Astrocyte (in vitro differentiated cells and primary cell): ENCODE data around the gene HLX.

Experiments used
- EZH2 ChIP-seq: IDR thresholded peaks from 2 replicates; pipeline ENCODE4 v1.6.1; 2012; ENCODE audit warnings: mild to moderate bottlenecking, low read length, inconsistent platforms; ENCODE audit not compliant: insufficient read depth
- TF ChIP-seq, protein P1 (sequence below): IDR thresholded peaks from 2 replicates; pipeline ENCODE4 v1.5.1; 2011; ENCODE audit warnings: low read depth, mild to moderate bottlenecking, inconsistent platforms, low read length, moderate library complexity; ENCODE audit not compliant: insufficient read depth

DNA sequence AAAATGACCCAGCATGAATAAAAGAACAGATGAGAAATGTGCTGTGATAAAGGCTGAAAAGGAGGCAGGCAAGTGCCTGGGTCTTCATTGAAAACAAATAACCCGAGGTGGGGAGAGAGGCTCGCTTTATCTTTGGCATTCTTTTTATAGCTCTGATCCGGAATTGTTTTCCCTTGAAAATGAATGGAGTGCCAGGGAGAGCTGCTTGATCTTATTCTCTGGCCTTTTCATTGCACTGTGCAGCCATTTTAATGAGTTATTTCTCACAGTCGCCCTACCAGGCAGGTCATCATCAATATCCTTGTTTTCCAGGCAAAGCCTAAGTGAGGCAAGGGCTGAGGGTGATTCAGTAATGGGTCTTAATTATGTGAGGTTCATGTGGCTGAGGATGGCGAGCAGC lies 39.8 kb upstream of the HLX start:
- no peak for TF ChIP-seq EZH2
- TF ChIP-seq, protein P1, sequence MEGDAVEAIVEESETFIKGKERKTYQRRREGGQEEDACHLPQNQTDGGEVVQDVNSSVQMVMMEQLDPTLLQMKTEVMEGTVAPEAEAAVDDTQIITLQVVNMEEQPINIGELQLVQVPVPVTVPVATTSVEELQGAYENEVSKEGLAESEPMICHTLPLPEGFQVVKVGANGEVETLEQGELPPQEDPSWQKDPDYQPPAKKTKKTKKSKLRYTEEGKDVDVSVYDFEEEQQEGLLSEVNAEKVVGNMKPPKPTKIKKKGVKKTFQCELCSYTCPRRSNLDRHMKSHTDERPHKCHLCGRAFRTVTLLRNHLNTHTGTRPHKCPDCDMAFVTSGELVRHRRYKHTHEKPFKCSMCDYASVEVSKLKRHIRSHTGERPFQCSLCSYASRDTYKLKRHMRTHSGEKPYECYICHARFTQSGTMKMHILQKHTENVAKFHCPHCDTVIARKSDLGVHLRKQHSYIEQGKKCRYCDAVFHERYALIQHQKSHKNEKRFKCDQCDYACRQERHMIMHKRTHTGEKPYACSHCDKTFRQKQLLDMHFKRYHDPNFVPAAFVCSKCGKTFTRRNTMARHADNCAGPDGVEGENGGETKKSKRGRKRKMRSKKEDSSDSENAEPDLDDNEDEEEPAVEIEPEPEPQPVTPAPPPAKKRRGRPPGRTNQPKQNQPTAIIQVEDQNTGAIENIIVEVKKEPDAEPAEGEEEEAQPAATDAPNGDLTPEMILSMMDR: no peak
